Spleen (tissue), 11 donors: Measurements from ENCODE around the gene AKIRIN2. TPM values are rescaled to one million over a fixed set of nuclear protein-coding genes. Genes with fewer than 3 reads are reported as not detected.

Experiments used
- DNase-seq: peaks from one replicate; pipeline ENCODE4 v3.0.0-alpha.2; 2020
- H3K27ac ChIP-seq, 8 donors: fragments of 200-600 bp; sonication (generic) in 7 of 8; 1 replicate in 4 of 8; 2 replicates in 4 of 8; pipeline versions ENCODE4 v1.5.0 to v1.8.0; 2016 to 2021; ENCODE audit warnings: inconsistent platforms in 4 of 8, mild to moderate bottlenecking in 4 of 8, moderate library complexity in 1 of 8
- H3K27me3 ChIP-seq, 7 donors: fragments of 200-600 bp; sonication (generic) in 6 of 7; replicated peaks in 1 of 7; 1 replicate in 4 of 7; 2 replicates in 3 of 7; pipeline versions ENCODE4 v1.5.0 to v1.8.0; 2016 to 2021; ENCODE audit warnings: inconsistent platforms in 3 of 7, mild to moderate bottlenecking in 1 of 7
- H3K36me3 ChIP-seq, 6 donors: fragments of 200-600 bp; sonication (generic) in 5 of 6; 1 replicate in 4 of 6; 2 replicates in 2 of 6; pipeline versions ENCODE4 v1.5.0 to v1.8.0; 2016 to 2021; ENCODE audit warnings: inconsistent platforms in 2 of 6
- H3K4me1 ChIP-seq, 6 donors: fragments of 200-600 bp; sonication (generic) in 5 of 6; 1 replicate in 3 of 6; 2 replicates in 3 of 6; pipeline versions ENCODE4 v1.5.0 to v1.8.0; 2016 to 2021; ENCODE audit warnings: inconsistent platforms in 3 of 6
- H3K4me3 ChIP-seq, 8 donors: fragments of 200-600 bp; sonication (generic) in 7 of 8; 1 replicate in 4 of 8; 2 replicates in 4 of 8; pipeline versions ENCODE4 v1.5.0 to v1.8.0; 2016 to 2021; ENCODE audit warnings: inconsistent platforms in 4 of 8, mild to moderate bottlenecking in 4 of 8, moderate library complexity in 2 of 8
- H3K9me3 ChIP-seq, 8 donors: fragments of 200-600 bp; sonication (generic) in 7 of 8; 1 replicate in 4 of 8; 2 replicates in 4 of 8; pipeline versions ENCODE4 v1.5.0 to v1.8.0; 2016 to 2021; ENCODE audit warnings: inconsistent platforms in 4 of 8
- POLR2A ChIP-seq, 3 donors: fragments of 450-650 bp; IDR thresholded peaks; one replicate each; pipeline ENCODE4 v1.5.1; 2017; ENCODE audit warnings: antibody characterized with exemption in 3 of 3, mild to moderate bottlenecking in 1 of 3
- POLR2AphosphoS5 ChIP-seq, 3 donors: sonication (generic); formaldehyde crosslinking; IDR thresholded peaks; one replicate each; pipeline ENCODE4 v1.5.1; 2017; ENCODE audit warnings: antibody characterized with exemption in 3 of 3
- WGBS, 5 donors: extraction: QIAGEN DNeasy Blood & Tissue Kit in 3 of 5; methylation state at CpG; one replicate each; pipeline versions ENCODE4 v1.1.5 to v1.1.7; 2013 to 2018; 5-methylcytosine and 5-hydroxymethylcytosine counted together
- intact Hi-C: fragments of 100-400 bp; cut with DNase I; formaldehyde crosslinking; loops from one replicate; pipeline ENCODE4 v1.15.0; 2023; ENCODE audit warnings: low total_unique reads
- polyA plus RNA-seq, 3 donors: library from polyadenylated mRNA; stranded (reverse); fragments of 200-250 nt; gene quantifications; one replicate each; pipeline ENCODE4 v1.2.1, GENCODE V29; 2013
- total RNA-seq, 7 donors: library from RNA; depleted of rRNA in 3 of 7; stranded (reverse); fragments of >200 nt in 3 of 7; fragmentation: NEBNext Ultra II Directional in 4 of 7; extraction: Animal tissue kit (Norgen Biotek cat#: 25700) in 4 of 7; gene quantifications; one replicate each; pipeline versions ENCODE4 v1.1.0 to v1.2.1, GENCODE V29; 2016 to 2021
- TF ChIP-seq, protein P1 (sequence below), 11 experiments: fragments of 200-600 bp in 7 of 11; fragments of 450-650 bp in 4 of 11; sonication (generic) in 4 of 11; IDR thresholded peaks in 8 of 11; conservative IDR thresholded peaks in 3 of 11; 1 replicate in 7 of 11; 2 replicates in 4 of 11; pipeline versions ENCODE4 v1.4.0 to v1.8.0; 2016 to 2021; ENCODE audit warnings: antibody characterized with exemption in 11 of 11, inconsistent platforms in 4 of 11, mild to moderate bottlenecking in 1 of 11
- donor health status: healthy with polysubstance abuse.
- donor health status: DM: no; HTN: no; CAD: no; lungs with moderate emphysema.
- donor health status: DM: no; HTN: no; CAD: no.
- donor health status: Bipolar disorder and iron deficiency.
- donor health status: healthy.
- donor health status: DM: no; HTN: no; CAD: no.
- donor health status: DM: yes; HTN: yes; CAD: no.

AKIRIN2 gene
- total and polyA plus RNA-seq, 10 donors = 35.1 to 106 (median 68.2) TPM

DNA sequence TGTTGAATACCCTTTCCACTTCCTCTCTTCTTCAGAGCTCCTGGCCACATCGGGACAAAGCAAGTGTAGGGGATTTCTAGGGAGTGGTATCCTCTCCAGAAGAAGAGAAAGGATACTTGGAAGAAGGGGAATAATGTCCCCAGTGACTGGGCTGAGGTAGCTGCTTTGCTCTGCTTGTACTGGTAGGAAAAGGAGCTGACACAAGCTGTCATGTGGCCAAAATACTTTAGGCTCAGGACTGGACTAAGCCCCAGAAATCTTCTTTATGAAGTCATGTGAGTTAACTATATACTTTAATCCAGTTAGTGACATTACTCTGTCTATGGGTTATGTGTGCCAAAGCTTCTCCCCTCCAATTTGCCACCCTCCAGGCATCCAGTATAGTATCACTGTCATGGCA lies 40.5 kb downstream of the AKIRIN2 start:
- DNase-seq = no peak
- H3K27ac ChIP-seq = no peak overlapping the region
- peaks cover 0 to 56% (median 0%) of the 10 kb centered on the region in 6 donors for H3K36me3 ChIP-seq
- WGBS, 5 donors = 45 to 88% (median 61%) methylated on average over 1 of the region's 1 CpG
- no peaks in the 10 kb centered on the region for H3K27me3 ChIP-seq
- H3K4me1 ChIP-seq = peaks cover 0 to 27% (median 7%) of the 10 kb centered on the region in 6 donors
- no peak overlapping the region for H3K4me3 ChIP-seq
- no peak for TF ChIP-seq POLR2A (IDR thresholded peaks at IDR 0.05)
- TF ChIP-seq, protein P1, sequence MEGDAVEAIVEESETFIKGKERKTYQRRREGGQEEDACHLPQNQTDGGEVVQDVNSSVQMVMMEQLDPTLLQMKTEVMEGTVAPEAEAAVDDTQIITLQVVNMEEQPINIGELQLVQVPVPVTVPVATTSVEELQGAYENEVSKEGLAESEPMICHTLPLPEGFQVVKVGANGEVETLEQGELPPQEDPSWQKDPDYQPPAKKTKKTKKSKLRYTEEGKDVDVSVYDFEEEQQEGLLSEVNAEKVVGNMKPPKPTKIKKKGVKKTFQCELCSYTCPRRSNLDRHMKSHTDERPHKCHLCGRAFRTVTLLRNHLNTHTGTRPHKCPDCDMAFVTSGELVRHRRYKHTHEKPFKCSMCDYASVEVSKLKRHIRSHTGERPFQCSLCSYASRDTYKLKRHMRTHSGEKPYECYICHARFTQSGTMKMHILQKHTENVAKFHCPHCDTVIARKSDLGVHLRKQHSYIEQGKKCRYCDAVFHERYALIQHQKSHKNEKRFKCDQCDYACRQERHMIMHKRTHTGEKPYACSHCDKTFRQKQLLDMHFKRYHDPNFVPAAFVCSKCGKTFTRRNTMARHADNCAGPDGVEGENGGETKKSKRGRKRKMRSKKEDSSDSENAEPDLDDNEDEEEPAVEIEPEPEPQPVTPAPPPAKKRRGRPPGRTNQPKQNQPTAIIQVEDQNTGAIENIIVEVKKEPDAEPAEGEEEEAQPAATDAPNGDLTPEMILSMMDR (IDR thresholded peaks at IDR 0.05 in 8 of 11, conservative IDR thresholded peaks at IDR 0.05 in 3 of 11) = no peak
- TF ChIP-seq POLR2AphosphoS5 (IDR thresholded peaks at IDR 0.05) = no peak
- intact Hi-C loops = no loop called here
- no peaks in the 10 kb centered on the region for H3K9me3 ChIP-seq

DNA sequence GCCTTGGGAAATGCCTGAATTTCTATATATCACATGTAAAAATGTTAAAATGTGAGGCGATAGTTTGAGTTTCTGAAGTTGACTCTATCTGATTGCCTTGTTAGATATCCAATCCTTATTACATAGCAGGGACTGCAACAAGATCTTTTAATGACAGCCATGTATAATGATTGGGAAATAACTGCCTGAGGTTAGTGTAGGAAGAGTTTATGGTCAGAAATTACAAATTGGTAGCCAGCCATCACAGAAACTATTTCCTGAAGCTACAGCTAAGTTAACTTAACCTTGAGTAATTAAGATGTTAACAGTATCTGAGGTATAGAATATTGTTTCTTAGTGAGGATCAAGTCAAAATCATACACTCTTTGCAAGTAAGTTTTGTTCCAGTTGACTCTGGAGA lies 41.0 kb downstream of the AKIRIN2 start:
- whole genome bisulfite sequencing, 5 donors = 94 to 100% (median 96%) methylated on average over 1 of the region's 1 CpG
- intact Hi-C loops = no loop called here
- TF ChIP-seq POLR2A (IDR thresholded peaks at IDR 0.05) (no peak), POLR2AphosphoS5 (IDR thresholded peaks at IDR 0.05) (no peak)
- TF ChIP-seq, protein P1 (IDR thresholded peaks at IDR 0.05 in 8 of 11, conservative IDR thresholded peaks at IDR 0.05 in 3 of 11) = no peak

DNA sequence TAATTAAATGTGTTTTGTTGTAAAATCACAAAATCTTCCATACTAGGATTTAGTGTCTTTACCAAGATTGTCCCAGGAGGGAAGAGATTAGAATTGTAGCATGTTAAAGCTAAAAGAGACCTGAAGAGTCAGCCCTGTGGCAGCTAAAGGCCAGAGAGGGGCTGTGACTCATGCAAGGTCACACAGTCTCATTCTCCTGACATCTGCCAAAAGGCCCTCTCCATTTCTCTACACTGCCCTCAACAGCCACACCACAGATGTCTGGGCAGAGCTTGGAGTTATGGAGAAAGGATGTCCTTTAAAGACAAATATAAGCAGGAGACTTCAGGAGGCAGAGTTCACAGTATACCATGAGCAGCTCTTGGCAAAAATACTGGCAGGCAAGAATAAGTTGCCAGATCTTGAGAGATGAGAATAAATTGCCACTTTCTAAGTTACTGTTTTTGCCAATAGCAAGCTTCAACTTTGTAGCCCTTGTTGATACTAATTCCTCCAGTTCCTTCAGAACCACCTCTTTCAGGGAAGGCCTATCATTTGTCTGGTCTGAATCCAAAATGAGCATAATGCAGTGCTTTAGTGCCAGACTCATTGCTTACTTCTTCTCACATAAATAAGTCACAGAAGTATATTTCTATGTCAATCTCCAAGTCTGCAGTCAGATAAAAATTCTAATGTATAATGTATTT lies 41.7 kb downstream of the AKIRIN2 start:
- no peaks in the 10 kb centered on the region for H3K27me3 ChIP-seq
- no peak for DNase-seq
- no peak for TF ChIP-seq POLR2A (IDR thresholded peaks at IDR 0.05)
- peak overlapping the region in 1 of 8 donors; percentile 4 for H3K27ac ChIP-seq
- H3K4me1 ChIP-seq = peaks cover 0 to 25% (median 7%) of the 10 kb centered on the region in 6 donors
- H3K36me3 ChIP-seq = peaks cover 0 to 54% (median 0%) of the 10 kb centered on the region in 6 donors
- no peak overlapping the region for H3K4me3 ChIP-seq
- H3K9me3 ChIP-seq = no peaks in the 10 kb centered on the region
- intact Hi-C loops = no loop called here

More for the DNA sequence above, 41.0 kb downstream of the AKIRIN2 start:
- Histone ChIP-seq H3K27me3 (no peaks in the 10 kb centered on the region), H3K9me3 (no peaks in the 10 kb centered on the region), H3K36me3 (peaks cover 0 to 59% (median 0%) of the 10 kb centered on the region in 6 donors), H3K27ac (no peak overlapping the region), H3K4me1 (peaks cover 0 to 30% (median 7%) of the 10 kb centered on the region in 6 donors), H3K4me3 (no peak overlapping the region)
- no peak for DNase-seq

DNA sequence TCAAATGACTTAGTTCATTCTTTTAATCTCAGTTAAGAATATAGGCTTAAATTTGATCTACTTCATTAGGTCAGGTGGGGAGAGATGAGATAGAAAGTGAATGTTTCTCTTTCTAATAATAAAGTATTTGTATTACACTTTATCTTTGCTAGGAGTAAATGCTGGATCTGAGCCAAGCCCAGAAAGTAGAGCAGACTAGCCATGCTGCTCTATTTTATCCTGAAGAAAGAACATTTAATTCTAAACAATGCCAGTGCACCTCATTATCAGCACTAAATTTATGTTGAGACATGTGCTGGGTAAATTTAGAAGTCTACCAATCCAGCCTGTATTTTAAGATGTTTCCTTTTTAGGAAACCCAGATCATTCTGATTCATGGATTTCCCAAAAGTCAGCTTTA lies 43.5 kb downstream of the AKIRIN2 start:
- no peaks in the 10 kb centered on the region for H3K9me3 ChIP-seq
- DNase-seq = no peak
- no peak overlapping the region for H3K4me3 ChIP-seq
- intact Hi-C loops = no loop called here
- TF ChIP-seq, protein P1 (IDR thresholded peaks at IDR 0.05 in 8 of 11, conservative IDR thresholded peaks at IDR 0.05 in 3 of 11) = no peak
- TF ChIP-seq POLR2A (IDR thresholded peaks at IDR 0.05) = no peak
- no peak for TF ChIP-seq POLR2AphosphoS5 (IDR thresholded peaks at IDR 0.05)
- H3K36me3 ChIP-seq = peaks cover 0 to 50% (median 0%) of the 10 kb centered on the region in 6 donors
- peaks cover 0 to 25% (median 9%) of the 10 kb centered on the region in 6 donors for H3K4me1 ChIP-seq
- H3K27ac ChIP-seq = no peak overlapping the region
- no peaks in the 10 kb centered on the region for H3K27me3 ChIP-seq
